HCT116 (cell line): ENCODE measurements around the gene CERT1. TPM values are rescaled to one million over a fixed set of nuclear protein-coding genes. Genes with fewer than 3 reads are reported as not detected.

Experiments
- ATAC-seq: fragments of 200-7000 bp; cut with Tn5 transposase; 2 replicates; pipeline ENCODE4 v1.9.1; 2020; ENCODE audit warnings: mild to moderate bottlenecking, moderate library complexity
- BruUV-seq: library from RNA; stranded (reverse); fragments of 400-500 nt; replicated peaks from 2 replicates; lab custom pipeline; 2021; lab: Mats Ljungman, UMichigan
- CTCF ChIA-PET: fragments of 300-600 bp; sonication (Branson Sonifier 250); formaldehyde crosslinking; loops from one replicate; lab custom pipeline; 2021; ENCODE audit warnings: antibody characterized with exemption; lab: Charles Lee
- POLR2A ChIA-PET: fragments of 300-600, 350-600 bp; sonication (Branson Sonifier 250); formaldehyde crosslinking; loops from one replicate; lab custom pipeline; 2021; ENCODE audit warnings: antibody characterized with exemption; lab: Charles Lee
- RAD21 ChIA-PET, 2 experiments: fragments of 300-600 bp; sonication (Branson Sonifier 250); formaldehyde crosslinking; loops; one replicate each; lab custom pipeline; 2023; ENCODE audit warnings: low total read pairs in 2 of 2; ENCODE audit not compliant: uncharacterized antibody in 2 of 2, unreplicated experiment in 2 of 2, low non-redundant PET in 1 of 2; lab: Charles Lee
- DNase-seq: peaks from one replicate; pipeline ENCODE4 v3.0.0-alpha.2; 2010; ENCODE audit warnings: low read depth, low spot score
- H2AFZ ChIP-seq: fragments of 200-600 bp; shearing (Covaris generic), sonication (generic); 2 replicates; pipeline ENCODE4 v1.6.1; 2017; ENCODE audit warnings: low read depth, mixed run types, mixed read lengths, antibody characterized with exemption, low read length; ENCODE audit not compliant: poor library complexity, severe bottlenecking
- H3K27ac ChIP-seq: 2 replicates; pipeline ENCODE4 v1.5.1; 2012; ENCODE audit warnings: low read depth, low read length
- H3K27me3 ChIP-seq: fragments of 200-600 bp; sonication (generic); 2 replicates; pipeline ENCODE4 v1.6.1; 2016; ENCODE audit warnings: mixed run types, low read length, mixed read lengths; ENCODE audit not compliant: insufficient read depth
- H3K36me3 ChIP-seq, 2 experiments: fragments of 200-500 bp in 1 of 2; fragments of 200-600 bp in 1 of 2; sonication (Bioruptor generic) in 1 of 2; sonication (generic) in 1 of 2; 2 replicates each; pipeline versions ENCODE4 v1.5.1 to v1.6.1; 2014 to 2016; ENCODE audit warnings: low read length in 2 of 2, inconsistent platforms in 1 of 2, mixed read lengths in 1 of 2, mixed run types in 1 of 2; ENCODE audit not compliant: insufficient read depth in 2 of 2, control insufficient read depth in 1 of 2
- H3K4me1 ChIP-seq, 2 experiments: fragments of 200-600 bp in 1 of 2; sonication (generic) in 1 of 2; 2 replicates each; pipeline versions ENCODE4 v1.5.1 to v1.6.1; 2012 to 2017; ENCODE audit warnings: low read length in 2 of 2, inconsistent platforms in 1 of 2, mild to moderate bottlenecking in 1 of 2, mixed read lengths in 1 of 2, mixed run types in 1 of 2, moderate library complexity in 1 of 2; ENCODE audit not compliant: insufficient read depth in 2 of 2, control insufficient read depth in 1 of 2
- H3K4me2 ChIP-seq: fragments of 200-600 bp; sonication (generic); 2 replicates; pipeline ENCODE4 v1.6.1; 2017; ENCODE audit warnings: mixed run types, low read length, mixed read lengths
- H3K4me3 ChIP-seq, 2 experiments: fragments of 200-600 bp in 1 of 2; sonication (generic) in 1 of 2; replicated peaks in 1 of 2; 2 replicates each; pipeline ENCODE4 v1.5.1; 2011 to 2016; ENCODE audit warnings: low read length in 2 of 2, control low read depth in 1 of 2, low read depth in 1 of 2, mild to moderate bottlenecking in 1 of 2, mixed read lengths in 1 of 2, mixed run types in 1 of 2
- H3K79me2 ChIP-seq: fragments of 200-600 bp; sonication (generic); 2 replicates; pipeline ENCODE4 v1.6.1; 2017; ENCODE audit warnings: mild to moderate bottlenecking, mixed run types, low read length, moderate library complexity, mixed read lengths; ENCODE audit not compliant: insufficient read depth
- H3K9ac ChIP-seq: fragments of 200-600 bp; sonication (generic); 2 replicates; pipeline ENCODE4 v1.6.1; 2016; ENCODE audit warnings: low read length, mixed read lengths
- H3K9me2 ChIP-seq: fragments of 200-600 bp; sonication (generic), shearing (Covaris generic); 2 replicates; pipeline ENCODE4 v1.6.1; 2017; ENCODE audit warnings: mixed run types, mild to moderate bottlenecking, moderate library complexity; ENCODE audit not compliant: insufficient read depth
- H3K9me3 ChIP-seq, 2 experiments: fragments of 200-500 bp in 1 of 2; fragments of 200-600 bp in 1 of 2; sonication (Bioruptor generic) in 1 of 2; sonication (generic) in 1 of 2; 2 replicates each; pipeline ENCODE4 v1.6.1; 2014 to 2017; ENCODE audit warnings: low read length in 2 of 2, mixed read lengths in 2 of 2, inconsistent platforms in 1 of 2, low read depth in 1 of 2, mild to moderate bottlenecking in 1 of 2, mixed run types in 1 of 2, moderate library complexity in 1 of 2; ENCODE audit not compliant: control insufficient read depth in 1 of 2, insufficient read depth in 1 of 2
- H4K20me1 ChIP-seq: fragments of 200-600 bp; sonication (generic), shearing (Covaris generic); 2 replicates; pipeline ENCODE4 v1.6.1; 2017; ENCODE audit warnings: mixed run types, mild to moderate bottlenecking, moderate library complexity; ENCODE audit not compliant: insufficient read depth
- CBX3 ChIP-seq: IDR thresholded peaks from 2 replicates; pipeline ENCODE4 v1.6.1; 2012; ENCODE audit warnings: low read depth
- EGR1 ChIP-seq: IDR thresholded peaks from 2 replicates; pipeline ENCODE4 v1.6.1; 2012; ENCODE audit warnings: low read depth
- EZH2 ChIP-seq: fragments of 200-600 bp; sonication (generic); IDR thresholded peaks from 2 replicates; pipeline ENCODE4 v1.6.1; 2017; ENCODE audit warnings: antibody characterized with exemption, mixed run types
- MAX ChIP-seq: IDR thresholded peaks from 2 replicates; pipeline ENCODE4 v1.6.1; 2012
- POLR2AphosphoS5 ChIP-seq: IDR thresholded peaks from 2 replicates; pipeline ENCODE4 v1.6.1; 2011; ENCODE audit warnings: mild to moderate bottlenecking, low read depth, low read length, moderate library complexity
- RAD21 ChIP-seq: IDR thresholded peaks from 2 replicates; pipeline ENCODE4 v1.6.1; 2012; ENCODE audit warnings: low read depth, mild to moderate bottlenecking
- SIN3A ChIP-seq: IDR thresholded peaks from 2 replicates; pipeline ENCODE4 v1.6.1; 2012; ENCODE audit warnings: low read depth
- ZFX ChIP-seq: fragments of 450-650 bp; IDR thresholded peaks from 2 replicates; pipeline ENCODE4 v1.6.1; 2017
- ZNF274 ChIP-seq: fragments of 200-500 bp; sonication (Bioruptor generic); IDR thresholded peaks from 2 replicates; pipeline ENCODE4 v1.6.1; 2014; ENCODE audit warnings: mild to moderate bottlenecking, low read depth, low read length, inconsistent platforms
- intact Hi-C: fragments of 100-400 bp; cut with micrococcal nuclease; formaldehyde crosslinking; loops from 2 replicates; pipeline ENCODE4 v1.10.0; 2022
- total RNA-seq: library from RNA; stranded (reverse); gene quantifications from one replicate; pipeline ENCODE4 v1.2.1, GENCODE V29; 2021; ENCODE audit not compliant: unreplicated experiment
- TF ChIP-seq, protein P1 (sequence below): IDR thresholded peaks from 2 replicates; pipeline ENCODE4 v1.6.1; 2012

The CERT1 gene
- total RNA-seq, 1 experiment from 2014 or later, result 22.8 TPM

DNA sequence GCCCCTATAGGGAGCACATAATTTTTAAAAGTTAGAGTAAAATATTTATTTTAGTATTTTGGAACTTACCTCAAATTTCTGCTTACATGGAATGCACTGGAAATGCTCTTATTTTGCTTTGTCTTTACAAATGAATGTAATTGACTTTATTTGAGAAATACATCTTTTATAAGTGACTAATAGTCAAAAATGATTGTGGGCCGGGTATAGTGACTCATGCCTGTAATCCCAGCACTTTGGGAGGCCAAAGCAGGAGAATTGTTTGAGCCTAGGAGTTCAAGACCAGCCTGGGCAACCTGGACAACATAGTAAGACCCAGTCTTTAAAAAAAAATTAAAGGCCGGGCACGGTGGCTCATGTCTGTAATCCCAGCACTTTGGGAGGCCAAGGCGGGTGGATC, 168.6 kb downstream of the CERT1 start:
- peaks cover 77% of the 10 kb centered on the region for H3K79me2 ChIP-seq

GRCh38 chr5:75341934-75342333, 169.5 kb downstream of the CERT1 start:
- Histone ChIP-seq H3K4me2 (no peak overlapping the region), H3K27me3 (no peaks in the 10 kb centered on the region)

More for the DNA sequence above, 168.6 kb downstream of the CERT1 start:
- H3K4me1 ChIP-seq, result peaks cover 7 to 9% of the 10 kb centered on the region in 2 experiments; a peak in 3 of 4 replicates
- no peak overlapping the region for H3K4me3 ChIP-seq
- RAD21 ChIA-PET, result no interaction called here
- intact Hi-C loops, result no loop called here
- no peaks in the 10 kb centered on the region for H3K27me3 ChIP-seq
- H3K27ac ChIP-seq, result no peak overlapping the region
- H4K20me1 ChIP-seq, result peaks cover 8% of the 10 kb centered on the region; the same call in 1 of the 2 replicates
- H3K9ac ChIP-seq, result no peak overlapping the region
- no peaks in the 10 kb centered on the region for H3K9me2 ChIP-seq
- no peak overlapping the region for H2AFZ ChIP-seq
- DNase-seq, result no peak
- BruUV-seq, result no TSS peak
- TF ChIP-seq SIN3A (no peak), ZFX (no peak), ZNF274 (no peak), EZH2 (no peak)
- TF ChIP-seq, protein P1, sequence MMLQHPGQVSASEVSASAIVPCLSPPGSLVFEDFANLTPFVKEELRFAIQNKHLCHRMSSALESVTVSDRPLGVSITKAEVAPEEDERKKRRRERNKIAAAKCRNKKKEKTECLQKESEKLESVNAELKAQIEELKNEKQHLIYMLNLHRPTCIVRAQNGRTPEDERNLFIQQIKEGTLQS, result no peak
- no peak overlapping the region for H3K4me2 ChIP-seq
- peaks cover 27 to 39% of the 10 kb centered on the region in 2 experiments for H3K36me3 ChIP-seq
- no peak for ATAC-seq
- CTCF ChIA-PET, result no interaction called here
- POLR2A ChIA-PET, result no interaction called here
- H3K9me3 ChIP-seq, result no peaks in the 10 kb centered on the region

More at GRCh38 chr5:75341934-75342333, 169.5 kb downstream of the CERT1 start:
- CTCF ChIA-PET, result no interaction called here
- DNase-seq (no peak), ATAC-seq (no peak)
- TF ChIP-seq CBX3 (no peak), EGR1 (no peak), MAX (no peak), RAD21 (no peak), POLR2AphosphoS5 (no peak), EZH2 (no peak)
- TF ChIP-seq, protein P1, result no peak
- intact Hi-C loops, result no loop called here
- Histone ChIP-seq H3K4me3 (no peak overlapping the region), H3K79me2 (peaks cover 78% of the 10 kb centered on the region), H3K4me1 (peaks cover 7 to 9% of the 10 kb centered on the region in 2 experiments; a peak in 3 of 4 replicates), H4K20me1 (peaks cover 8% of the 10 kb centered on the region; the same call in 1 of the 2 replicates), H3K9me2 (no peaks in the 10 kb centered on the region), H3K36me3 (peaks cover 21 to 30% of the 10 kb centered on the region in 2 experiments), H2AFZ (no peak overlapping the region), H3K9me3 (no peaks in the 10 kb centered on the region), H3K27ac (no peak overlapping the region), H3K9ac (no peak overlapping the region)
- BruUV-seq, result no TSS peak
- POLR2A ChIA-PET, result no interaction called here
- RAD21 ChIA-PET, result no interaction called here
